Fibroblast of lung (primary cell): ENCODE results near the gene PIAS4. TPM values are rescaled to one million over a fixed set of nuclear protein-coding genes. Genes with fewer than 3 reads are reported as not detected.

Source experiments
- DNase-seq, 2 donors: peaks; one replicate each; pipeline versions ENCODE4 v3.0.0 to v3.0.0-alpha.2; 2010; ENCODE audit warnings: low read depth in 2 of 2
- H2AFZ ChIP-seq: 2 replicates; pipeline ENCODE4 v1.5.1; 2012; ENCODE audit warnings: low read length, control low read depth, inconsistent platforms
- H3K27ac ChIP-seq: 2 replicates; pipeline ENCODE4 v1.5.1; 2011; ENCODE audit warnings: low read length, control low read depth; ENCODE audit not compliant: insufficient read depth
- H3K27me3 ChIP-seq: 2 replicates; pipeline ENCODE4 v1.5.1; 2011; ENCODE audit warnings: mild to moderate bottlenecking, low read length; ENCODE audit not compliant: control insufficient read depth, insufficient read depth
- H3K36me3 ChIP-seq: 2 replicates; pipeline ENCODE4 v1.5.1; 2011; ENCODE audit warnings: low read length; ENCODE audit not compliant: control insufficient read depth, insufficient read depth
- H3K4me1 ChIP-seq: 2 replicates; pipeline ENCODE4 v1.5.1; 2011; ENCODE audit warnings: low read length; ENCODE audit not compliant: control insufficient read depth, insufficient read depth; ENCODE audit errors: extremely low read depth
- H3K4me2 ChIP-seq: 2 replicates; pipeline ENCODE4 v1.5.1; 2011; ENCODE audit warnings: low read length, control low read depth; ENCODE audit not compliant: insufficient read depth; ENCODE audit errors: extremely low read depth
- H3K4me3 ChIP-seq, 4 experiments: fragments of 200-600 bp in 1 of 4; sonication (generic) in 1 of 4; replicated peaks in 1 of 4; 2 replicates each; pipeline ENCODE4 v1.5.1; 2011 to 2016; ENCODE audit warnings: low read length in 4 of 4, low read depth in 3 of 4, mild to moderate bottlenecking in 3 of 4, control low read depth in 2 of 4, inconsistent platforms in 1 of 4, mixed read lengths in 1 of 4; ENCODE audit not compliant: insufficient read depth in 1 of 4; ENCODE audit errors: control extremely low read depth in 1 of 4
- H3K79me2 ChIP-seq: 2 replicates; pipeline ENCODE4 v1.5.1; 2012; ENCODE audit warnings: mild to moderate bottlenecking, low read length, inconsistent platforms; ENCODE audit not compliant: control insufficient read depth, insufficient read depth
- H3K9ac ChIP-seq: 2 replicates; pipeline ENCODE4 v1.5.1; 2011; ENCODE audit warnings: mild to moderate bottlenecking, low read length, control low read depth; ENCODE audit not compliant: insufficient read depth
- H3K9me3 ChIP-seq: 2 replicates; pipeline ENCODE4 v1.5.1; 2012; ENCODE audit warnings: low read depth, low read length; ENCODE audit not compliant: control insufficient read depth, insufficient read depth
- H4K20me1 ChIP-seq: 2 replicates; pipeline ENCODE4 v1.5.1; 2011; ENCODE audit warnings: low read length; ENCODE audit not compliant: control insufficient read depth, insufficient read depth; ENCODE audit errors: extremely low read depth
- EZH2 ChIP-seq: IDR thresholded peaks from 2 replicates; pipeline ENCODE4 v1.5.1; 2012; ENCODE audit warnings: low read length, control low read depth, mild to moderate bottlenecking; ENCODE audit errors: missing control alignments
- polyA plus RNA-seq, 2 donors: library from polyadenylated mRNA; depleted of rRNA in 1 of 2; stranded (reverse) in 1 of 2; unstranded in 1 of 2; fragments of >200 nt; gene quantifications; 2 replicates each; pipeline ENCODE4 v1.2.1, GENCODE V29; 2011 to 2012; ENCODE audit warnings: missing spikeins in 1 of 2
- total RNA-seq: library from RNA; depleted of rRNA; stranded (reverse); fragments of >200 nt; gene quantifications from 2 replicates; pipeline ENCODE4 v1.2.1, GENCODE V29; 2014
- TF ChIP-seq, protein P1 (sequence below), 2 donors: IDR thresholded peaks in 1 of 2; conservative IDR thresholded peaks in 1 of 2; 1 replicate in 1 of 2; 2 replicates in 1 of 2; pipeline ENCODE4 v1.5.1; 2011 to 2012; ENCODE audit warnings: low read length in 2 of 2, control low read depth in 1 of 2, inconsistent platforms in 1 of 2, low read depth in 1 of 2, mild to moderate bottlenecking in 1 of 2

PIAS4 gene
- total and polyA plus RNA-seq, 2 donors (not counting 1 experiment from before 2014, with no cell fraction given), result 6.6 to 14.9 TPM

DNA sequence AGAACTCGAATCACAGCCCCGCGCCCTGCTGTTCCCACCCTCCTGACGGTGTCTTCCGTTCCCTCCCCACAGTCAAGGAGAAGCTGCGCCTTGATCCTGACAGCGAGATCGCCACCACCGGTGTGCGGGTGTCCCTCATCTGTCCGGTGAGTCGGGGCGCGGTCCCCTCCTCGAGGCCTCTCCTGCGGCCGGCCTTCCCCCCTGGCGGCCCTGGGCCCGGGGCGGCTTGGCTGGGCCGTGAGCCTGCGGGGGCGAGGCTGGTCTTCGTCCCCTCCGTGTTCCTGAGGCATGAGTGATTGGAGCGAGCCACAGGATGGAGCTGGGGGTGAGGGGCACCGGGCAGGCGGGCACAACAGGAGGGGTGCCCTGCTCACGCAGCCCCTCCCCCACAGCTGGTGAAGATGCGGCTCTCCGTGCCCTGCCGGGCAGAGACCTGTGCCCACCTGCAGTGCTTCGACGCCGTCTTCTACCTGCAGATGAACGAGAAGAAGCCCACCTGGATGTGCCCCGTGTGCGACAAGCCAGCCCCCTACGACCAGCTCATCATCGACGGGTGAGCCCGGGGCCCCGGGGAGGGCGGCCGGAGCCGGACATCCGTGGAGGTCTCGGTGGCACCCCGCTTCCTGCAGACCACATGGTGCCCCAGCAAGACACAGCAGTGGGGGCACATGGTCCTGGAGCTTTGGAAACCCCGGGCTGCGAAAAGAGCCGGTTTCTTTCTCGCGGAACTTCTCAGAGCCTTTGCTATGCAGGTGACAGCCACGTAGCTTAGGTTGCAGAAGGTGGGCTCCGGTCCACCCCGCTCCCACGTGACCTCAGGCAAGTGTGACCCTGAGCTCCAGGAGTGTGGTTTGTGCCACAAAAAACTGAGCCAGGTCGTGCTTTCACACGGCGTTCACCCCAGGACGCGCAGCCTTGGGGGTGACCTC lies 25.8 kb downstream of the PIAS4 start:
- H3K27ac ChIP-seq, result no peak overlapping the region
- no peaks in the 10 kb centered on the region for H4K20me1 ChIP-seq
- H3K4me3 ChIP-seq, result no peak overlapping the region
- H3K4me1 ChIP-seq, result no peaks in the 10 kb centered on the region
- no peaks in the 10 kb centered on the region for H3K27me3 ChIP-seq
- H3K4me2 ChIP-seq, result no peak overlapping the region
- H3K36me3 ChIP-seq, result peaks cover 35% of the 10 kb centered on the region
- DNase-seq, result no peak
- H3K79me2 ChIP-seq, result peaks cover 3% of the 10 kb centered on the region
- H2AFZ ChIP-seq, result no peak overlapping the region
- H3K9ac ChIP-seq, result no peak overlapping the region
- no peak for TF ChIP-seq EZH2
- TF ChIP-seq, protein P1, sequence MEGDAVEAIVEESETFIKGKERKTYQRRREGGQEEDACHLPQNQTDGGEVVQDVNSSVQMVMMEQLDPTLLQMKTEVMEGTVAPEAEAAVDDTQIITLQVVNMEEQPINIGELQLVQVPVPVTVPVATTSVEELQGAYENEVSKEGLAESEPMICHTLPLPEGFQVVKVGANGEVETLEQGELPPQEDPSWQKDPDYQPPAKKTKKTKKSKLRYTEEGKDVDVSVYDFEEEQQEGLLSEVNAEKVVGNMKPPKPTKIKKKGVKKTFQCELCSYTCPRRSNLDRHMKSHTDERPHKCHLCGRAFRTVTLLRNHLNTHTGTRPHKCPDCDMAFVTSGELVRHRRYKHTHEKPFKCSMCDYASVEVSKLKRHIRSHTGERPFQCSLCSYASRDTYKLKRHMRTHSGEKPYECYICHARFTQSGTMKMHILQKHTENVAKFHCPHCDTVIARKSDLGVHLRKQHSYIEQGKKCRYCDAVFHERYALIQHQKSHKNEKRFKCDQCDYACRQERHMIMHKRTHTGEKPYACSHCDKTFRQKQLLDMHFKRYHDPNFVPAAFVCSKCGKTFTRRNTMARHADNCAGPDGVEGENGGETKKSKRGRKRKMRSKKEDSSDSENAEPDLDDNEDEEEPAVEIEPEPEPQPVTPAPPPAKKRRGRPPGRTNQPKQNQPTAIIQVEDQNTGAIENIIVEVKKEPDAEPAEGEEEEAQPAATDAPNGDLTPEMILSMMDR (conservative IDR thresholded peaks at IDR 0.05 in 1 of 2, IDR thresholded peaks at IDR 0.05 in 1 of 2; ENCODE audit: low read depth in 1 of 2, low read length in 2 of 2), result no peak
- H3K9me3 ChIP-seq, result peaks cover 1% of the 10 kb centered on the region

DNA sequence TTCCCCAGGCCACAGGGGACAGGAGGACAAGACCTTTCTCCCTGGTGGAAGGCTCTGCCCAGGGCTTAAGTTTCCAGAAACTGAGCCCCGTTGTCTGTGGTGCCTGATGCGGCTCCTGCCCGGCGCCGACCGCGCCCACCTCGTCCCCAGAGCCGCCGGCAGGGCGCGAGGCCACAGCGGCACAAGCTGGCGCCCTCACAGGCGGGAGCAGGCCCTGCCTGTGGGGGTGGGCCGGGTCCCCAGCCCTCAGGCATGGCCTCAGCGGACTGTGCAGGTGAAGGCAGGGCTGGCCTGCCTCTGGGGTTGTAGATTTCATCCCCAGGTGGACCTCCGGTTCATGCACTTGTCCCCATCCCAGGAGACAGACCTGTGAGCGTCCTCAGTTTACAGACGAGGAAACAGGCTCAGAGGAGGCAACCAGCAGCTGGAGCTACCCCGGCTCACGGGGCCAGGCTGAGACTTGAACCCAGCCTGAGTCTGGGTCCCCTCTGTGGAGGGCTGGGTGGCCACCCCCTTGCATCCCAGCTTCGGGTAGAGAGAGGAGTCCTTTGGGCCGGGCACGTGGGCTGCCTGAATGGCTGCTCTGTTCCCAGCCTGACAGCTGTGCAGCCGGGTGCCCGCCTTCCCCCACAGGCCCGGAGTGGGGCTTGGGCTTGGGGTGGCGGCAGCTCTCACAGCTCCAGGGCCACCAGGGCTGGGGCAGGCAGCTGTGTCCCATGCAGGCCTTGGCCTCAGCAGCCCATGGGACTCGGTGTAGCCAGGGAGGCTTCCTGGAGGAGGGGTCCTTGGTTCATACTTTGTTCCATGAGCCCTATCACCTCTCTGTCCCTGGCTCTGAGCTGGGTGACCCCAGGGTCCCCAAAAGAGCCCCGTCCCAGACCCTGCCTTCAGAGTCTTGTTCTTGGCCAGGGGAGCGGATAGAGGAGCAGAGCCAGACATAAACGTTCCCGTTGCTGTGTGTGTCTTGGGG lies 26.8 kb downstream of the PIAS4 start:
- no peak for DNase-seq
- Histone ChIP-seq H4K20me1 (no peaks in the 10 kb centered on the region), H3K9ac (no peak overlapping the region), H3K27ac (no peak overlapping the region), H3K4me1 (no peaks in the 10 kb centered on the region), H2AFZ (no peak overlapping the region), H3K27me3 (no peaks in the 10 kb centered on the region), H3K36me3 (peaks cover 33% of the 10 kb centered on the region), H3K4me2 (no peak overlapping the region), H3K79me2 (peaks cover 3% of the 10 kb centered on the region), H3K4me3 (no peak overlapping the region), H3K9me3 (peaks cover 1% of the 10 kb centered on the region)
- TF ChIP-seq, protein P1 (conservative IDR thresholded peaks at IDR 0.05 in 1 of 2, IDR thresholded peaks at IDR 0.05 in 1 of 2; ENCODE audit: low read depth in 1 of 2, low read length in 2 of 2), result no peak
- no peak for TF ChIP-seq EZH2
